ENCODE data around the gene GPC5. TPM values are rescaled to one million over a fixed set of nuclear protein-coding genes. Genes with fewer than 3 reads are reported as not detected.

The GPC5 gene
- polyA plus RNA-seq, 1 experiment: not detected

DNA sequence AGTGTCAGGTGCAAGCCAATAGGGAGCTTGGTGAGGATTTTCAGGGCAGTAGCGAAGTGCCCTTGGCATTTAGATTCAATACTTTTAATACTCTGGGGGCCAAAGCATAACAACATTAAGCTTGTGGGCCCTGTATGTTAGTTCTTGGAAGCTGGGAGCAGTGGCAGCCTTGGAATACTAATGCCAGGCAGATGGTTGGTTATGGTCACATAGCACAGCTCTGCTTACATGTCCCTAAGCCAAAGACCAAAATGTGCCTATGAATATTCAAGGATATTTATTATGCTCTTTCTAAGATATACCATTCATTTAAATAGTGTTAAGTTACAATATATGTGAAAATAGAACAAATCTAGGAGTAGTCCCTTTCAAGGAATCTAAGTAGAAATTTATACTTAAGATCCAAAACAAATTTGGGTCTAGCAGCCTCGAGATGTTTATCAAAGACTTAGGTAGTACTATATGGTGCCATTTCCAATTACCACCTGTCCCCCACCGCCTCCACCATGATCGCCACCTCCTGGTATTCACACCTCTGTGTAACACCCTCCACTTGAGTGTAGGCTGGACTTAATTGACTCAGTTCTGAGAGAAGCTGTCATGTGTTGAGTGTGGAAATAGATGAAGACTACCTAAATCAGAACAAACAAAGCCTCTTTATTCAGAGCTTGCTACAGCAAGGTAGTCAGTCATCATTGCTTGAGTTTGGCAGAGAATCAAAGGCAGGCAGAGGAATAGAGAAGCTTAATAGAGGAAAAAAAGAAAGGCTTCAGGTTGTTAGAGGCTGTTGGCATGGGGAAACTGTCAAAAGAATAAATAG is 261.0 kb downstream of the GPC5 start:
- H3K27me3 ChIP-seq (ENCODE audit: control insufficient read depth, insufficient read depth, low read length): no peaks in the 10 kb centered on the region
- POLR2A ChIA-PET: no interaction called here
- no peak overlapping the region for H3K4me3 ChIP-seq (ENCODE audit: low read depth, low read length)
- no peaks in the 10 kb centered on the region for H3K36me3 ChIP-seq (ENCODE audit: control insufficient read depth, insufficient read depth, low read length)
- TF ChIP-seq, protein P1, sequence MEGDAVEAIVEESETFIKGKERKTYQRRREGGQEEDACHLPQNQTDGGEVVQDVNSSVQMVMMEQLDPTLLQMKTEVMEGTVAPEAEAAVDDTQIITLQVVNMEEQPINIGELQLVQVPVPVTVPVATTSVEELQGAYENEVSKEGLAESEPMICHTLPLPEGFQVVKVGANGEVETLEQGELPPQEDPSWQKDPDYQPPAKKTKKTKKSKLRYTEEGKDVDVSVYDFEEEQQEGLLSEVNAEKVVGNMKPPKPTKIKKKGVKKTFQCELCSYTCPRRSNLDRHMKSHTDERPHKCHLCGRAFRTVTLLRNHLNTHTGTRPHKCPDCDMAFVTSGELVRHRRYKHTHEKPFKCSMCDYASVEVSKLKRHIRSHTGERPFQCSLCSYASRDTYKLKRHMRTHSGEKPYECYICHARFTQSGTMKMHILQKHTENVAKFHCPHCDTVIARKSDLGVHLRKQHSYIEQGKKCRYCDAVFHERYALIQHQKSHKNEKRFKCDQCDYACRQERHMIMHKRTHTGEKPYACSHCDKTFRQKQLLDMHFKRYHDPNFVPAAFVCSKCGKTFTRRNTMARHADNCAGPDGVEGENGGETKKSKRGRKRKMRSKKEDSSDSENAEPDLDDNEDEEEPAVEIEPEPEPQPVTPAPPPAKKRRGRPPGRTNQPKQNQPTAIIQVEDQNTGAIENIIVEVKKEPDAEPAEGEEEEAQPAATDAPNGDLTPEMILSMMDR (IDR thresholded peaks at IDR 0.05; ENCODE audit: insufficient read depth, low read depth, low read length): no peak
- DNase-seq (ENCODE audit: low read depth): no peak
- CTCF ChIA-PET: no interaction called here

- H3K4me3 ChIP-seq (ENCODE audit: low read depth, low read length): no peak overlapping the region
- CTCF ChIA-PET: no interaction called here
- TF ChIP-seq, protein P1 (IDR thresholded peaks at IDR 0.05; ENCODE audit: insufficient read depth, low read depth, low read length): no peak
- no peaks in the 10 kb centered on the region for H3K36me3 ChIP-seq (ENCODE audit: control insufficient read depth, insufficient read depth, low read length)
- POLR2A ChIA-PET: no interaction called here
- no peak for DNase-seq (ENCODE audit: low read depth)
- no peaks in the 10 kb centered on the region for H3K27me3 ChIP-seq (ENCODE audit: control insufficient read depth, insufficient read depth, low read length)
Measured at GRCh38 chr13:91660076-91660415, 261.6 kb downstream of the GPC5 start.

DNA sequence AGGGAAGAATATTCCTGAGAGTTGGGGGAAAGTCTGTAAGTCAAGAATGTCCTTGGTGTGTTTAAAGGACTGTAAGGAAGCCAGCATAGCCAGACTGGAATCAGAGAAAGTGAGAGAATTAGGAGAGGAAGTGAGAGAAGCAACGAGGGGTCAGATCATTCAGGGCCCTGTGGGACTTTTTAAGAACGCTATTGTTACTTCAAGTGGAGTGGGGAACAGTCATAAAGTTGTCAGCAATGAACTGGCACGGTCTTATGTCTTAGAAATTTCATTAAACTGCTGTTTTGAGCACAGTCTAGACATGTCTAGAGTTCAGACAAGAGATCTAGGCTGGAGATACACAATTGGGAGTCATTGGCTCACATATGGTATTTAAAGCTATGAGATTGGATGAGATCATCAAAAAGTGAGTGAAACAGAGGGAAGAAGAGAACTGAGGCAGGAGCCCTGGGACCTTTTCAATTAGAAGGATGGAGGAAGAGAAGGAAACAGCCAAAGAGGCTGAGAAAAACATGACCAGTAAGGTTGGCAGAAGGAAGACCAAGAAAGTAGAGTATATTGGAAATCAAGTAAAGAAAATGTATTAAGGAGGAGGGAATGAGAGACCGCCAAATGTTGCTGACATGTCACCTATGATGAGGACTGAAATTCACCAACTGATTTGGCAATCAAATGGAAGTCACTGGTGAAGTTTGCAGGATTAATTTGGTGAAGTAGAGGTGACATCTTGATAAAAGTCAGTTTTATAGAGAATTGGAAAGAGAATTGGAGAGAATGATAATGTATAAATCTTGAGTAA is 263.5 kb downstream of the GPC5 start:
- CTCF ChIA-PET: no interaction called here

GRCh38 chr13:91664039-91664438 is 265.6 kb downstream of the GPC5 start:
- TF ChIP-seq, protein P1 (IDR thresholded peaks at IDR 0.05; ENCODE audit: insufficient read depth, low read depth, low read length): no peak
- Histone ChIP-seq H3K4me3 (ENCODE audit: low read depth, low read length) (no peak overlapping the region), H3K27me3 (ENCODE audit: control insufficient read depth, insufficient read depth, low read length) (no peaks in the 10 kb centered on the region), H3K36me3 (ENCODE audit: control insufficient read depth, insufficient read depth, low read length) (no peaks in the 10 kb centered on the region)
- CTCF ChIA-PET: no interaction called here
- no peak for DNase-seq (ENCODE audit: low read depth)
- POLR2A ChIA-PET: no interaction called here

More for the DNA sequence above, 263.5 kb downstream of the GPC5 start:
- no peaks in the 10 kb centered on the region for H3K27me3 ChIP-seq (ENCODE audit: control insufficient read depth, insufficient read depth, low read length)
- no peak for DNase-seq (ENCODE audit: low read depth)
- POLR2A ChIA-PET: no interaction called here
- H3K4me3 ChIP-seq (ENCODE audit: low read depth, low read length): no peak overlapping the region
- H3K36me3 ChIP-seq (ENCODE audit: control insufficient read depth, insufficient read depth, low read length): no peaks in the 10 kb centered on the region
- TF ChIP-seq, protein P1 (IDR thresholded peaks at IDR 0.05; ENCODE audit: insufficient read depth, low read depth, low read length): no peak

DNA sequence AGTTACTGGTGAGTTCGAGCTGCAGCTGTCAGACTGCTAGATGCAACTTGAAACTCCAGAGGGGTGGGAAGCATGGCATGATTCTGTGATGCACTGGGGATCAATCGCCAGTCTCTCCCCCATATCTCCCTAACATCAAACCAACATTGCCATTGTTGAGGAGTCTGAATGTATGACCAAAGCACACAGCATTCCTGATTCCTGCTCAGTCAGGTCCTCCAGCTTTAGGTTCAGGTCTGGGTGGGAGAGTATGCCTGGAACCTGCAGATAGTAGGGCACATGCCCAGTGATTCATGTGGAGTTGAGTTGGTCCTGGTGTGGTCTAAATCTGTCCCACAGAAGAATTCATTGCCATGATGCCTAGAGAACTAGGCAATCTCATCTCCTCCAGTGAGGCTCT is 269.1 kb downstream of the GPC5 start:
- no peak overlapping the region for H3K4me3 ChIP-seq (ENCODE audit: low read depth, low read length)
- ChIA-PET POLR2A (no interaction called here), CTCF (no interaction called here)
- H3K36me3 ChIP-seq (ENCODE audit: control insufficient read depth, insufficient read depth, low read length): no peaks in the 10 kb centered on the region
- TF ChIP-seq, protein P1 (IDR thresholded peaks at IDR 0.05; ENCODE audit: insufficient read depth, low read depth, low read length): no peak
- no peaks in the 10 kb centered on the region for H3K27me3 ChIP-seq (ENCODE audit: control insufficient read depth, insufficient read depth, low read length)
- DNase-seq (ENCODE audit: low read depth): no peak
